HepG2 (cell line): ENCODE results near the gene LYRM1. TPM values are rescaled to one million over a fixed set of nuclear protein-coding genes. Genes with fewer than 3 reads are reported as not detected.

Source experiments
- ATAC-seq: fragments of 200-7000 bp; cut with Tn5 transposase; 3 replicates; pipeline ENCODE4 v1.9.1; 2020; ENCODE audit warnings: mild to moderate bottlenecking, moderate library complexity
- BruUV-seq: library from RNA; stranded (reverse); fragments of 400-500 nt; replicated peaks from 2 replicates; lab custom pipeline; 2021; lab: Mats Ljungman, UMichigan
- CTCF ChIA-PET: fragments of 300-600 bp; formaldehyde crosslinking; extraction: SDS; loops from one replicate; lab custom pipeline; 2021; ENCODE audit warnings: low total read pairs, inconsistent platforms, low intra/inter-chr PET ratio; lab: Yijun Ruan, JAX
- POLR2A ChIA-PET: fragments of 350-600 bp; sonication (Branson Sonifier 250); formaldehyde crosslinking; loops from one replicate; lab custom pipeline; 2020; ENCODE audit warnings: antibody characterized with exemption, inconsistent platforms; lab: Yijun Ruan, JAX
- DNase-seq: peaks from one replicate; pipeline ENCODE4 v3.0.0-alpha.2; 2015; ENCODE audit warnings: low spot score
- FAIRE-seq: peaks from 3 replicates; lab custom pipeline; 2011; peaks lifted over from hg19 to GRCh38; lab: Jason Lieb, UNC
- H2AFZ ChIP-seq: one replicate; pipeline ENCODE4 v1.6.1; 2011; ENCODE audit warnings: low read length, inconsistent platforms
- H3K27ac ChIP-seq: fragments of 300-600 bp; 3 replicates; pipeline ENCODE4 v1.8.0; 2011; ENCODE audit warnings: mixed run types, mild to moderate bottlenecking, mixed read lengths, low read length, inconsistent platforms; ENCODE audit not compliant: insufficient read depth; ENCODE audit errors: extremely low read length
- H3K27me3 ChIP-seq, 2 experiments: fragments of 200-600 bp in 1 of 2; 2 replicates in 1 of 2; 3 replicates in 1 of 2; pipeline versions ENCODE4 v1.6.0 to v1.8.0; 2011; ENCODE audit warnings: low read length in 2 of 2, mild to moderate bottlenecking in 2 of 2, moderate library complexity in 2 of 2, inconsistent platforms in 1 of 2; ENCODE audit not compliant: insufficient read depth in 2 of 2, control insufficient read depth in 1 of 2
- H3K36me3 ChIP-seq, 2 experiments: fragments of 200-600 bp in 1 of 2; replicated peaks in 1 of 2; 2 replicates in 1 of 2; 3 replicates in 1 of 2; pipeline versions ENCODE4 v1.5.1 to v1.8.0; 2011; ENCODE audit warnings: low read length in 2 of 2, inconsistent platforms in 1 of 2; ENCODE audit not compliant: insufficient read depth in 2 of 2, control insufficient read depth in 1 of 2
- H3K4me1 ChIP-seq: 2 replicates; pipeline ENCODE4 v1.5.1; 2012; ENCODE audit warnings: low read length, inconsistent platforms; ENCODE audit not compliant: insufficient read depth
- H3K4me2 ChIP-seq: 2 replicates; pipeline ENCODE4 v1.6.0; 2011; ENCODE audit warnings: low read depth, low read length, inconsistent platforms
- H3K4me3 ChIP-seq, 3 experiments: fragments of 200-600 bp in 1 of 3; sonication (generic), shearing (Covaris generic) in 1 of 3; replicated peaks in 1 of 3; 2 replicates each; pipeline ENCODE4 v1.5.1; 2011 to 2016; ENCODE audit warnings: low read length in 3 of 3, inconsistent platforms in 2 of 3, low read depth in 2 of 3, mild to moderate bottlenecking in 2 of 3, control low read depth in 1 of 3, mixed read lengths in 1 of 3; ENCODE audit not compliant: insufficient read depth in 1 of 3
- H3K79me2 ChIP-seq: one replicate; pipeline ENCODE4 v1.6.1; 2011; ENCODE audit warnings: low read length, inconsistent platforms; ENCODE audit not compliant: insufficient read depth
- H3K9ac ChIP-seq: 2 replicates; pipeline ENCODE4 v1.6.0; 2011; ENCODE audit warnings: mild to moderate bottlenecking, low read depth, low read length, inconsistent platforms; ENCODE audit not compliant: insufficient read depth
- H3K9me3 ChIP-seq: 2 replicates; pipeline ENCODE4 v1.5.1; 2012; ENCODE audit warnings: mild to moderate bottlenecking, low read length
- H4K20me1 ChIP-seq: 2 replicates; pipeline ENCODE4 v1.6.0; 2011; ENCODE audit warnings: inconsistent platforms, mild to moderate bottlenecking, low read length, moderate library complexity; ENCODE audit not compliant: insufficient read depth
- EHMT2 ChIP-seq: fragments of 200-600 bp; sonication (generic); IDR thresholded peaks from 2 replicates; pipeline ENCODE4 v1.7.0; 2017; ENCODE audit warnings: antibody characterized with exemption, low read depth, low read length, borderline replicate concordance
- FOSL2 ChIP-seq: sonication (generic); formaldehyde crosslinking; IDR thresholded peaks from 2 replicates; pipeline ENCODE4 v1.4.0; 2020; ENCODE audit warnings: missing genetic modification reagents
- SRSF1 ChIP-seq: fragments of 200-400 bp; formaldehyde crosslinking; optimal IDR thresholded peaks from 2 replicates; pipeline ENCODE3; 2017; ENCODE audit warnings: mild to moderate bottlenecking, low read depth, low read length, moderate library complexity
- TAF15 ChIP-seq: fragments of 200-400 bp; formaldehyde crosslinking; IDR thresholded peaks from one replicate; pipeline ENCODE4 v1.6.1; 2018; ENCODE audit warnings: mild to moderate bottlenecking, low read depth, low read length; ENCODE audit not compliant: poor library complexity, severe bottlenecking
- TFAP4 ChIP-seq: sonication (generic); IDR thresholded peaks from 2 replicates; pipeline ENCODE4 v1.6.1; 2016; ENCODE audit warnings: low read depth, borderline replicate concordance
- THAP11 ChIP-seq: IDR thresholded peaks from 2 replicates; pipeline ENCODE4 v1.6.1; 2016; ENCODE audit warnings: missing biosample characterization, missing genetic modification reagents
- YY1 ChIP-seq: IDR thresholded peaks from 2 replicates; pipeline ENCODE4 v1.6.1; 2011; ENCODE audit warnings: low read length, low read depth, moderate library complexity, mild to moderate bottlenecking; ENCODE audit not compliant: insufficient read depth, insufficient replicate concordance
- ZNF34 ChIP-seq: sonication (generic); formaldehyde crosslinking; IDR thresholded peaks from 2 replicates; pipeline ENCODE4 v1.4.0; 2020; ENCODE audit warnings: mild to moderate bottlenecking, missing genetic modification reagents, borderline replicate concordance
- WGBS: methylation state at CpG from one replicate; pipeline ENCODE4 v1.1.6; 2017; ENCODE audit warnings: low lambda C conversion rate; 5-methylcytosine and 5-hydroxymethylcytosine counted together
- in situ Hi-C: cut with HindIII; loops from 2 replicates; pipeline ENCODE4 v1.10.0; 2017; ENCODE audit warnings: low pct_unique_long_range_greater_than_20kb; ENCODE audit not compliant: extremely low pct_ligation_motif_present
- intact Hi-C: fragments of 100-400 bp; cut with micrococcal nuclease; formaldehyde crosslinking; loops from one replicate; pipeline ENCODE4 v1.10.0; 2022; ENCODE audit not compliant: unreplicated experiment
- polyA plus RNA-seq, 8 experiments: library from polyadenylated mRNA; depleted of rRNA in 3 of 8; stranded (reverse) in 7 of 8; unstranded in 1 of 8; fragments of >200 nt; fragmentation: Illumina TruSeq in 4 of 8; extraction: Trizol in 4 of 8; gene quantifications; 2 replicates each; pipeline versions ENCODE4 v1.2.1 to v1.2.3, GENCODE V29; 2011 to 2016; ENCODE audit warnings: low read depth in 4 of 8, missing spikeins in 1 of 8, mixed read lengths in 1 of 8; ENCODE audit not compliant: insufficient read depth in 1 of 8
- total RNA-seq, 5 experiments: library from RNA; depleted of rRNA; stranded (reverse); fragments of >200 nt; fragmentation: Illumina TruSeq; extraction: Trizol; gene quantifications; 2 replicates each; pipeline ENCODE4 v1.2.3, GENCODE V29; 2016; ENCODE audit warnings: low read depth in 1 of 5
- TF ChIP-seq, protein P1 (sequence below): sonication (generic); formaldehyde crosslinking; IDR thresholded peaks from 2 replicates; pipeline ENCODE4 v1.4.0; 2020; ENCODE audit warnings: missing genetic modification reagents
- TF ChIP-seq, protein P2 (sequence below): IDR thresholded peaks from 2 replicates; pipeline ENCODE4 v1.6.1; 2016; ENCODE audit warnings: low read depth, control low read depth
- TF ChIP-seq, protein P3 (sequence below): sonication (generic); formaldehyde crosslinking; IDR thresholded peaks from 2 replicates; pipeline ENCODE4 v1.5.1; 2020; ENCODE audit warnings: mild to moderate bottlenecking, missing genetic modification reagents, borderline replicate concordance

LYRM1 gene
- total and polyA plus RNA-seq, 2 of the 13 experiments (the other 11 are each of a cell fraction or from before 2014, with no cell fraction given): 59.2 to 82.6 TPM

DNA sequence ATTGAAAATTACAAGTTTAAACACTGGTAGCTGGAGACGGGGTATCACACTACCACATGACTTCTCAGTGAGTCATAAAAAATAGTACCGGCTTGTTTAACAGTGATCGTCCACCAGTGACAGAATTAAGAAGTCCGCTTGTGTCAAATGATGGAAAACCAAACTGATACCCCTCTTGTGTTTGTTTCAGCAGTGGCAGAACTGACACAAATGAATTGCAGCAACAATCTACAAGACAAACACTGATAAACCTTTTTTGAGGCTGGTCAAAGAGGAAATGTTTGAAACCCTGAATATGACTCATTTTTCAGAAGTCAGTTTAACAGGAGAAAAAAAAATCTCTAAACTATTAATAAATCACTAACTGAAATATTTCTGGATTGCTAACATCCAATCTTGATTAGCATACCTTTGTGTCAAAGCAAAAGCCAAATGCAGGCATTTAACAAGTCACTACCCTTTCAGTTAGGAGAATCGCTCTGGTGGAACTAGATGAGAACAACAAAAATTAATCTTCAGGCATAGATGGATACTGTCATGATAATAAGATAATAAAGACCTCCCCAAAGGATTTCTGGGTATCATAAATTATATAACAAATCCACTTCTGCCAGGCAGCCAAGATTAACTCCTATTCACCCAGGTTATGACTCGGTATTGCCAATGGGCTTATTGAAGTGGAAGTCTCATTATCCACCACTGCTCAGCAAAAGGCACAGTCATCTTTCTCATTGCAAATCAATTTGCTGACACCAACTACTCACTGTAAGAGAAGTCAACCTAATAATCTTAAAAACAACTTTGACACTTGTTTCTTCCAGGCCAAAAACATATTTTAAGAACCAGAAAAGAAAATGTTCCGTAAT is 21.2 kb upstream of the LYRM1 start (continued):
- no peak for TF ChIP-seq EHMT2
- TF ChIP-seq, protein P1, sequence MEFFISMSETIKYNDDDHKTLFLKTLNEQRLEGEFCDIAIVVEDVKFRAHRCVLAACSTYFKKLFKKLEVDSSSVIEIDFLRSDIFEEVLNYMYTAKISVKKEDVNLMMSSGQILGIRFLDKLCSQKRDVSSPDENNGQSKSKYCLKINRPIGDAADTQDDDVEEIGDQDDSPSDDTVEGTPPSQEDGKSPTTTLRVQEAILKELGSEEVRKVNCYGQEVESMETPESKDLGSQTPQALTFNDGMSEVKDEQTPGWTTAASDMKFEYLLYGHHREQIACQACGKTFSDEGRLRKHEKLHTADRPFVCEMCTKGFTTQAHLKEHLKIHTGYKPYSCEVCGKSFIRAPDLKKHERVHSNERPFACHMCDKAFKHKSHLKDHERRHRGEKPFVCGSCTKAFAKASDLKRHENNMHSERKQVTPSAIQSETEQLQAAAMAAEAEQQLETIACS (CRISPR knock-in tag): no peak
- TF ChIP-seq FOSL2 (CRISPR knock-in tag): peak; percentile 77
- TF ChIP-seq TAF15: no peak
- no peak for TF ChIP-seq ZNF34

DNA sequence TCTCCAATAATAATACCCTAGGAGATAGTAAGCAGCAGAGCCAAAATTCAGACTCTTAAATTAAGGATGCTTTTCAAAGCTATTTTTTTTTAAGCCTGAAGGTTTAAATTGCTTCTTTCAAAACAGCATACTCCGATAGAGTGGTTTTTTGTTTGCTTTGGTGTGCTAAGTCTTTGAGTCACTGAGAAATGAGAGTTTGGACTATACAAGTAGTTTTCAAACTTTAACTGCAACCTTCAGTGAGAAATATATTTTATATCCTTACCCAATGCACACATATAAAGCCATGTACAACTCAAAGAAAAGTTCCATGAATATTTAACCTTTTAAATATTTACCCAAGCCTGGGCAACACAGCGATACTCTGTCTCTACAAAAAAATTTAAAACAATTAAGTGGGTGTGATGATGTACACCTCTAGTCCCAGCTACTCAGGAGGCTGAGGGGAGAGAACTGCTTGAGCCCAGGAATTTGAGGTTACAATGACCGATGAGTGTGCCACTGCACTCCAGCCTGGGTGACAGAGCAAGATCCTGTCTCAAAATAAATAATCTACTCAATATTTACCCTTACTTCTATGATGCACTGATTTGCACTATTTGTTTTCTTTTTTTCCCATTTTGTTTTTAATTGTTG is 19.6 kb upstream of the LYRM1 start:
- Histone ChIP-seq H3K36me3 (no peaks in the 10 kb centered on the region), H3K79me2 (peaks cover 88% of the 10 kb centered on the region), H3K9ac (no peak overlapping the region), H3K4me3 (no peak overlapping the region; a peak in 1 of 6 replicates), H3K4me1 (peaks cover 82% of the 10 kb centered on the region), H3K4me2 (peak overlapping the region; percentile 24), H3K27me3 (no peaks in the 10 kb centered on the region), H4K20me1 (peaks cover 11% of the 10 kb centered on the region; the same call in 1 of the 2 replicates), H2AFZ (no peak overlapping the region), H3K27ac (peak overlapping the region; percentile 11), H3K9me3 (no peaks in the 10 kb centered on the region)
- POLR2A ChIA-PET: interaction anchor here (1.6 to 3.2 kb wide), 3 partner anchors 13 to 18 kb away, joined by 4 to 20 read pairs (median 5); partner anchors contain the start of genes DCUN1D3 and LYRM1
- CTCF ChIA-PET: no interaction called here
- ATAC-seq (peak; percentile 22), FAIRE-seq (no peak), DNase-seq (peak; percentile 33)
- in situ Hi-C loops: no loop called here
- WGBS: 16% methylated on average over 3 of the region's 3 CpGs
- BruUV-seq: no TSS peak
- intact Hi-C loops: no loop called here
- no peak for TF ChIP-seq SRSF1
- TF ChIP-seq YY1: no peak
- no peak for TF ChIP-seq TFAP4
- TF ChIP-seq, protein P2, sequence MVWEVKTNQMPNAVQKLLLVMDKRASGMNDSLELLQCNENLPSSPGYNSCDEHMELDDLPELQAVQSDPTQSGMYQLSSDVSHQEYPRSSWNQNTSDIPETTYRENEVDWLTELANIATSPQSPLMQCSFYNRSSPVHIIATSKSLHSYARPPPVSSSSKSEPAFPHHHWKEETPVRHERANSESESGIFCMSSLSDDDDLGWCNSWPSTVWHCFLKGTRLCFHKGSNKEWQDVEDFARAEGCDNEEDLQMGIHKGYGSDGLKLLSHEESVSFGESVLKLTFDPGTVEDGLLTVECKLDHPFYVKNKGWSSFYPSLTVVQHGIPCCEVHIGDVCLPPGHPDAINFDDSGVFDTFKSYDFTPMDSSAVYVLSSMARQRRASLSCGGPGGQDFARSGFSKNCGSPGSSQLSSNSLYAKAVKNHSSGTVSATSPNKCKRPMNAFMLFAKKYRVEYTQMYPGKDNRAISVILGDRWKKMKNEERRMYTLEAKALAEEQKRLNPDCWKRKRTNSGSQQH: peak; percentile 41; the same call in 1 of the 2 replicates
- TF ChIP-seq, protein P3, sequence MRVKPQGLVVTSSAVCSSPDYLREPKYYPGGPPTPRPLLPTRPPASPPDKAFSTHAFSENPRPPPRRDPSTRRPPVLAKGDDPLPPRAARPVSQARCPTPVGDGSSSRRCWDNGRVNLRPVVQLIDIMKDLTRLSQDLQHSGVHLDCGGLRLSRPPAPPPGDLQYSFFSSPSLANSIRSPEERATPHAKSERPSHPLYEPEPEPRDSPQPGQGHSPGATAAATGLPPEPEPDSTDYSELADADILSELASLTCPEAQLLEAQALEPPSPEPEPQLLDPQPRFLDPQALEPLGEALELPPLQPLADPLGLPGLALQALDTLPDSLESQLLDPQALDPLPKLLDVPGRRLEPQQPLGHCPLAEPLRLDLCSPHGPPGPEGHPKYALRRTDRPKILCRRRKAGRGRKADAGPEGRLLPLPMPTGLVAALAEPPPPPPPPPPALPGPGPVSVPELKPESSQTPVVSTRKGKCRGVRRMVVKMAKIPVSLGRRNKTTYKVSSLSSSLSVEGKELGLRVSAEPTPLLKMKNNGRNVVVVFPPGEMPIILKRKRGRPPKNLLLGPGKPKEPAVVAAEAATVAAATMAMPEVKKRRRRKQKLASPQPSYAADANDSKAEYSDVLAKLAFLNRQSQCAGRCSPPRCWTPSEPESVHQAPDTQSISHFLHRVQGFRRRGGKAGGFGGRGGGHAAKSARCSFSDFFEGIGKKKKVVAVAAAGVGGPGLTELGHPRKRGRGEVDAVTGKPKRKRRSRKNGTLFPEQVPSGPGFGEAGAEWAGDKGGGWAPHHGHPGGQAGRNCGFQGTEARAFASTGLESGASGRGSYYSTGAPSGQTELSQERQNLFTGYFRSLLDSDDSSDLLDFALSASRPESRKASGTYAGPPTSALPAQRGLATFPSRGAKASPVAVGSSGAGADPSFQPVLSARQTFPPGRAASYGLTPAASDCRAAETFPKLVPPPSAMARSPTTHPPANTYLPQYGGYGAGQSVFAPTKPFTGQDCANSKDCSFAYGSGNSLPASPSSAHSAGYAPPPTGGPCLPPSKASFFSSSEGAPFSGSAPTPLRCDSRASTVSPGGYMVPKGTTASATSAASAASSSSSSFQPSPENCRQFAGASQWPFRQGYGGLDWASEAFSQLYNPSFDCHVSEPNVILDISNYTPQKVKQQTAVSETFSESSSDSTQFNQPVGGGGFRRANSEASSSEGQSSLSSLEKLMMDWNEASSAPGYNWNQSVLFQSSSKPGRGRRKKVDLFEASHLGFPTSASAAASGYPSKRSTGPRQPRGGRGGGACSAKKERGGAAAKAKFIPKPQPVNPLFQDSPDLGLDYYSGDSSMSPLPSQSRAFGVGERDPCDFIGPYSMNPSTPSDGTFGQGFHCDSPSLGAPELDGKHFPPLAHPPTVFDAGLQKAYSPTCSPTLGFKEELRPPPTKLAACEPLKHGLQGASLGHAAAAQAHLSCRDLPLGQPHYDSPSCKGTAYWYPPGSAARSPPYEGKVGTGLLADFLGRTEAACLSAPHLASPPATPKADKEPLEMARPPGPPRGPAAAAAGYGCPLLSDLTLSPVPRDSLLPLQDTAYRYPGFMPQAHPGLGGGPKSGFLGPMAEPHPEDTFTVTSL: peak; percentile 16; the same call in 1 of the 2 replicates
- no peak for TF ChIP-seq THAP11
